M059J (cell line): Measurements from ENCODE around the gene LBH. TPM values are rescaled to one million over a fixed set of nuclear protein-coding genes. Genes with fewer than 3 reads are reported as not detected.

Experiments used
- DNase-seq: peaks from one replicate; pipeline ENCODE4 v3.0.0-alpha.2; 2012; ENCODE audit warnings: low read depth
- total RNA-seq: library from RNA; depleted of rRNA; stranded (reverse); fragments of >200 nt; shearing (Covaris generic); gene quantifications from 2 replicates; pipeline ENCODE4 v1.2.3, GENCODE V29; 2014; rRNA removed

Gene LBH
- total RNA-seq, 1 experiment from 2014 or later = 38.9 TPM

- DNase-seq = no peak
Measured at GRCh38 chr2:30303095-30303494, 71.8 kb downstream of the LBH start.

DNA sequence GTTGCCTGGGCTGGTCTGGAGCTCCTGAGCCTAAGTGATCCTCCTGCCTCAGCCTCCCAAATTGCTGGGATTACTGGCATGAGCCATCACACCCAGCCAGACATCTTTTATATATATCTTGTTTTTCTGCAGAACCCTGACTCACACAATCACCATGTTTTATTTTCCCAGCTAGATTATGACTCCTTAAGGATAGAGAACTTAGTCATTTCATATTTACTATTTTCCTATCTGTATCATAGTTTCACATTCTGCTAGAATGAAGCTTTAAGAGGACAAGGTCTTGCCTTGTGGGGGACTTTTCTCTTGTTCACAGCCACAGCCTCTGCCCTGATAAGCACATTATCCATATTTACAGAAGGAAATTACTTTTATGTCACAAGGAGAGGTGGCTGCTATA lies 73.9 kb downstream of the LBH start:
- DNase-seq = peak; percentile 32

DNA sequence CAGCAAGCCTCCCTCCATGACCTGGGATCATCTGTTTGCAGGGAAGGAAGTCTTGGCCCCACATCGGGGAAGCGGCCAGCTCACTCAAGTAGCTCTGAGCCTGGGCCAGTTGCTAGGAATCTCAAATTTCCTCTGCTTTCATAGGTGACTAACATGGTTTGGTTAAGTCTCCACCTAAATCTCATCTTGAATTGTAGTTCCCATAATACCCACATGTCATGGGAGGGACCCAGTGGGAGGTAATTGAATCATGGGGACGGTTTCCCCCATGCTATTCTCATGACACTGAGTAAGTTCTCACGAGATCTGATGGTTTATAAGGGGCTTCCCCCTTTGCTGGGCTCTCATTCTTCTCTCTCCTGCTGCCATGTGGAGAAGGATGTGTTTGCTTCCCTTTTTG lies 75.2 kb downstream of the LBH start:
- DNase-seq = no peak

- no peak for DNase-seq
Measured at GRCh38 chr2:30308280-30308679, 76.9 kb downstream of the LBH start.

Other genes with a start within 250 kb of the LBH start
- gene YPEL5, start 84.5 kb upstream of the LBH start, total RNA-seq = 92.2 and 129 TPM in 2 replicates
- 11.3 and 26.9 TPM in 2 replicates for gene LCLAT1, start 215.7 kb downstream of the LBH start, total RNA-seq